Measurements from ENCODE around the gene ZSWIM4.
A peak's percentile ranks its signal among the peaks of the same experiment; 100 is the strongest.
"Not testable (repeated sequence)": the region's sequence is repeated elsewhere in the genome, so short reads cannot be mapped to it uniquely, and the experiment has no call there.

ZSWIM4 gene

DNA sequence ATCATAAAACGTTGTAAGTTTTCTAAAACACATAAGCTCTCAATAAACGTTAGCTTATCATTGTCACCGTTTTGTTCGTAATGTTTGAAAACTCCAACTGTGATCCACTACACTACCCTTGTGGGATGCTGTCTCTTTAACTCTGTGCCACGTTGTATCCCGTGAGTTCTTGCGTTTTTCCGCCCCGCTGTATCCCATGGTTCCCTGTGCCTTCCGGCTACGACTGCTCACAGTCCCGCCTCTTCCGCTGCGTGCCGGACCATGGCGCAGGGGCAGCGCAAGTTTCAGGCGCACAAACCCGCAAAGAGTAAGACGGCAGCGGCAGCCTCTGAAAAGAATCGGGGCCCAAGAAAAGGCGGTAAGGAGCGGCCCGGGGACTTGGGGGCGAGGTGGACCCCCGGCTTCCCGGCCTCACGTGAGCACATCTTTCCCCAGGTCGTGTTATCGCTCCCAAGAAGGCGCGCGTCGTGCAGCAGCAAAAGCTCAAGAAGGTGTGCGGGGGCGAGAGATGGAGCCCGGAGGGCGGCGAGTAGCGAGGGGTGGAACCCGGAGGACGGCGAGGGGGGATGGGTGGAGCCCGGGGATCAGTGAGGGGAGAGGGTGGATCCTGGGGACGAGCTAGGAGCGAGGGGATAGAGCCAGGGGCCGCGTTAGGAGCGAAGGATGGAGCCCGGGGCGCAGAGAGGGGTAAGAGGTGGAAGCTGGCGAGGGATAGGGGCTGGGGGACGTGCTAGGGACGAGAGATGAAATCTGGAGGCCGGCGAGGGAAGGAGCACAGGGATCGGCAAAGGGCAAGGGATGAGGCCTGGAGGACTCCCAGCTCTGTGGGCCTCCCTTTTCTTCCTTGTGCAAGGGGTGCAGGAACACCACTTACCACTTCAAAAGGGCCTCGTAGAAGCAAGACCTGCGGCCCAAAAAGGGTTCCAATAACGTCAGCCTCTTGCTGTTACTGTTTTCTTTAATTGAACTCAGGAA lies 20.7 kb upstream of the ZSWIM4 start, which contains the start of gene C19orf53:
C19orf53 (plus strand) TSS at position 240 of the 975 bp plus-strand sequence; CDS start at position 262, 22 bp downstream.
- peak in 55 of 56 donors; percentile 58 to 97 (median 88) for DNase-seq

DNA sequence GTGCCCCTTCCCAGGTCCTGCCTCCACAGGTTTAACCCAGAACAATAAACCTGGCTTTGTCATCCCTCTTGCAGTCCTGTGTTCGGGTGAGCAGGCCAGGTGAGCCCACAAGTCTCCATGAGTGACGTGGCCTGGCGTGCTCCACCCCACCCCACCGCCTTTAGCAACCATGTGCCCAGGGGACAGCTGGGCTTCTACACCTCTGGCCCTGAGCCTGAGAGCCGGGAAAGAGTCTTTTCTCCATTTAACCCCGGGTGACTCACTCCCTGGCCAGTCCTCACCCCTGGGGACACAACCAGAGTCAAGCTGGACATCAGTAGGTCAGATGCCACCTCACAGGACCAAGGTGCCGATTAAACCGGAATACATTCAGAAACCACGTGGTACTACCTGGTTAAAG lies 16.8 kb upstream of the ZSWIM4 start:
- DNase-seq: no peak

DNA sequence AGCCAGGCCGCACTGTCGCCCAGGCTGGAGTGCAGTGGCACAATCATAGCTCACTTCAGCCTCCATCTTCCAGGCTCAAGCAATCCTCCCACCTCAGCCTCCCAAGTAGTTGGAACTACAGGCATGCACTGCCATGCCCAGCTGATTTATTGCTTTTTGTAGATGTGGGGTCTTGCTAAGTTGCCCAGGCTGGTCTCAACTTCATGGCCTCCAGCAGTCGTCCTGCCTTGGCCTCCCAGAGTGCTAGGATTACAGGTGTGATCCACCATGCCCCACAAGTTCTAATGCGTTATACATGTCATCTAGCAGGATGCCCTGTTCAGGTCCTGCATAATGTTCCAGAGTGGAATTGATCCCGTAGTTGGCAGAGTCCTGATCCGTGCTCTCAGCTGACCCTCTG lies 16.4 kb upstream of the ZSWIM4 start:
- DNase-seq: no peak

DNA sequence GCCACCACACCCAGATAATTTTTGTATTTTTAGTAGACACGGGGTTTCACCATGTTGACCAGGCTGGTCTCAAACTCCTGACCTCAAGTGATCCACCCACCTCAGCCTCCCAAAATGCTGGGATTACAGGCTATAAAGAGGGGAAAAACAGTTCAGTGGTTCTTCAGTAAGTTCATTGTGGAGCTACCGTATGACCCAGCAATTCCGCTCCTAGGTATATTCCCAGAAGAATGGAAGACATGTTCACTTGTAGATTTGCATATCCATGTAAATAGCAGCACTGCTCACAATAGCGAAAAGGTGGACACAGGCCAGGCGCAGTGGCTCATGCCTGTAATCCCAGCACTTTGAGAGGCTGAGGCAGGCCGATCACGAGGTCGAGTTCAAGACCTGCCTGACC lies 15.4 kb upstream of the ZSWIM4 start:
- not testable (repeated sequence) for DNase-seq

DNA sequence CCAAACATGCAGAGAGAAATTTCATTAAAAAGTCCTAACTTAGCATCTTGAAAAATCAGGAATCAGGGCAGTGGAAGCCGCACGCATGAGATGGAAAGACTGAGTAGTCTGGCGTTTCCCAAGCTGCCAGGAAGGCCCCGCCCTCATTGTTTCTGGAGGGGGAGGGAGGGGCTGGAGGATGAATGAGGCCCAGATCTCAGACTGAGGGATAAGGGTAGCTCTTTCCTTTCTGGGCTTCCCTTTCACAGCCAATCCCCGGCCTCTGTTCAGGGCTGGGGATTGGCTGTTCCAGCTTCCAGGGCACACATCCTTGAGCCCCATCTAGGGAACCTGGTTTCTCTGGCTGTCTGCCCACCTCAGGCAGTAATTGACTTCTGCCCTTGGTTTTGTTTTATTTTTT lies 13.7 kb upstream of the ZSWIM4 start:
- peak in 13 of 56 donors; percentile 1 to 39 (median 11) for DNase-seq

DNA sequence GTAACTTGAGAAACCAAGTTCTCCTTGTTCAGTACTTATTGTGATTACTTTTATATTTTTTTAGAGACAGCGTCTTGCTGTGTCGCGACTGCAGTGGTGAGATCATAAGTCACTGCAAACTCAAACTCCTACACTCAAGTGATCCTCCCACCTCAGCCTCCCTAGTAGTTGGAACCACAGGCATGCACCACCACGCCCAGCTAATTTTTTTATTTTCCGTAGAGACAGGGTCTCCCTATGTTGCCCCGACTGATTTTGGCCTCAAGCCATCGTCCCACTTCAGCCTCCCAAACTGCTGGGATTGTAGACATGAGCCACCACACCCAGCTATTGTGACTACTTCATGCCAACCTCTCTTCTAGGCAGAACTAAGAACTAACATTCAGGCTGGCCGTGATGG lies 12.7 kb upstream of the ZSWIM4 start:
- no peak for DNase-seq

DNA sequence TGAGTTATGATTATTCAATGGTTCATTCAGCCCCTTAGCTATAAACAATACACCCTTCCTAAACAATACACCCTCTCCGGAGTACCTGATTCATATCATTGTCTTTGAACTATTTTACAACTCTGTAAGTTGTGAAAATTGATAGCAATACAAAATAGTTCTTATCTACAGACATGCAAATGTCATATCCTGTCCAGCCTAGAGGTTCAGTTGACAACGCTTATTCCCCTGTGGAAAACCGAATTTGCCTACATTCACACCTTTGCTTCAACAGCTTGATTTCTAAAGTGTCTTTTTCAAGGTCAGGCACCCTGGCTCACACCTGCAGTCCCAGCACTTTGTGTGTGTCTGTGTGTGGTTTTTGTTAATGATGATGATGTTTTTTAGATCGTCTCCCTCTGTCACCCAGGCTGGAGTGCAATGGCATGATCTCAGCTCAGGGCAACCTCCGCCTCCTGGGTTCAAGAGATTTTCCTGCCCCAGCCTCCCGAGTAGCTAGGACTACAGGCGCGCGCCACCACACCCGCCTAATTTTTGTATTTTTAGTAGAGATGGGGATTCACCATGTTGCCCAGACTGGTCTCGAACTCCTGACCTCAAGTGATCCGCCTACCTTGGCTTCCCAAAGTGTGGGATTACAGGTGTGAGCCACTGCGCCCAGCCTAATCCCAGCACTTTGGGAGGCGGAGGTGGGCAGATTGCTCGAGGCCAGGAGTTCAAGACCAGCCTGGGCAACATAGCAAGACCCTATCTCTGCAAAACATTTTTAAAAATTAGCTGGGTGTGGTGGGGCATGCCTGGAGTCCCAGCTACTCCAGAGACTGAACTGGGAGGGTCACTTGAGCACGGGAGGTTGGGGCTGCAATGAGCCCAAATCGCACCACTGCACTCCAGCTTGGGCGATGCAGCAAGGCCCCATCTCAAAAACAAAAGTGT lies 11.4 kb upstream of the ZSWIM4 start:
- DNase-seq: no peak

DNA sequence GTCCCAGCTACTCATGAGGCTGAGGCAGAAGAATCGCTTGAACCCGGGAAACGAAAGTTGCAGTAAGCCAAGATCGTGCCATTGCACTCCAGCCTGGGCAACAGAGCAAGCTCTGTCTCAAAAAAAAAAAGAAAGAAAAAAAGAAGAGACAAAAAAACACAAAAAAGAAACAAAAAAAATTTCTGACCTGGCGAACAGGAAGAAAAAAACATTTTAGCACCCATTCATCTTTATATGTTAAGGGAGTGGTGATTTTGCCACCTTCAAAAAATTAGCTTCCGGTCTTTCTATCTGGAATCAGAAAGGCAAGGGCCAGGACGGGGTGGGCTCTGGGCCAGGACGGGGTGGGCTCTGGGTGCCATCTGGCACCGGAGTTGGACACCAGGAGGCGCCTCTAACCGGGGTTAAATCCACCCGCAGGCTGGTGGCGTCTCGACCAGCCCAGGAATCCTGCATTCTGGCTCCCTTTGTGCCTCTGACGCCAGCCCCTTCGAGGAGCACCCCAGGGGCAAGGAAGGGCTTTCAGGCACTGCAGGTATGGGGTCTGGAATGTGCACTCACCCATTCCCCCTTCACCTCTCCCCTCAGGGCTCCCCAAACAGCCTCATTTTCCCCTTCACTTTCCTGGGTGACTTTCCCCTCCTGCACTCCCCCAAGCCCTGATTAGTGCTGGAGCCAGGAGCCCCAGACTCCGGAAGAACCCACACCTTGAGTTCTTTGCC lies 10.4 kb upstream of the ZSWIM4 start:
- peak in 39 of 56 donors; percentile 5 to 76 (median 34) for DNase-seq

DNA sequence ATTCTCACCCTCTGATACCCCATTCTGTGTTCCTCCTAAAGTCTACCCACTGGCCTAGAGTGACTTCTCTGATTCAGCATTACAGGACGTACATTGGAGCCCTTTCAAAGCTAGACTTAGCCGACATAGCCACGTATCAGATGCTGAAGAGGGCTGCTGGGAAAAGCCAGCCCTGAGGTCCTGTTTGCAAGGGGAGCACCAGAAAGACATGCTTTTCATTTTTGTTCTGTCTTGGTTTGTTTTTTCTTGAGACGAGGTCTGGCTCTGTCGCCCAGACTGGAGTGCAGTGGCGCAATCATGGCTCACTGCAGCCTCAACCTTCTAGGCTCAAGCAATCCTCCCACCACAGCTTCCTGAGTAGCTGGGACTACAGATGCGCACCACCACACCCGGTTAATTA lies 6.3 kb upstream of the ZSWIM4 start:
- DNase-seq: no peak

DNA sequence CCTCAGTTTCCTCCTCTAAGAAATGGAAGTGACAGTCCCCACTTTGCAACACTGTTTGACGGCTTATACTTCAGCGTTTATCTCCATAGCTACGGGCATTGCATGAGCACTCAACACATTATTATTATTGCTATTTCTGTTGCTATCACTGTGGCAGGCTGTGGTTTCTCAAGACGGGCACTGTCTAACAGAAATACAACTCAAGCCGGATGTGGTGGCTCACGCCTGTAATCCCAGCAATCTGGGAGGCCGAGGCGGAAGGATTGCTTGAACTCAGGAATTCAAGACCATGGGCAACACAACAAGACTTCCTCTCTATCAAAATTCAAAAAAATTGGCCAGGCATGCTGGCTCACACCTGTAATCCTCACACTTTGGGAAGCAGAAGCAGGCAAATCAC lies 4.9 kb upstream of the ZSWIM4 start:
- no peak for DNase-seq

DNA sequence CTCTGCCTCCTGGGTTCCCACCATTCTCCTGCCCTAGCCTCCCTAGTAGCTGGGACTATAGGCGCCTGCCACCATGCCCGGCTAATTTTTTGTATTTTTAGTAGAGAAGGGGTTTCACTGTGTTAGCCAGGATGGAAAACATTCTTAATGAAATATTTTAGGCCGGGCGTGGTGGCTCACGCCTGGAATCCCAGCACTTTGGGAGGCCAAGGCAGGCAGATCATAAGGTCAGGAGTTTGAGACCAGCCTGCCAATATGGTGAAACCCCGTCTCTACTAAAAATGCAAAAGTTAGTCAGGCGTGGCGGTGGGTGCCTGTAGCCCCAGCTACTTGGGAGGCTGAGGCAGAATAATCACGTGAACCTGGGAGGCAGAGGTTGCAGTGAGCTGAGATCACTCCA lies 1.9 kb upstream of the ZSWIM4 start:
- not testable (repeated sequence) for DNase-seq

DNA sequence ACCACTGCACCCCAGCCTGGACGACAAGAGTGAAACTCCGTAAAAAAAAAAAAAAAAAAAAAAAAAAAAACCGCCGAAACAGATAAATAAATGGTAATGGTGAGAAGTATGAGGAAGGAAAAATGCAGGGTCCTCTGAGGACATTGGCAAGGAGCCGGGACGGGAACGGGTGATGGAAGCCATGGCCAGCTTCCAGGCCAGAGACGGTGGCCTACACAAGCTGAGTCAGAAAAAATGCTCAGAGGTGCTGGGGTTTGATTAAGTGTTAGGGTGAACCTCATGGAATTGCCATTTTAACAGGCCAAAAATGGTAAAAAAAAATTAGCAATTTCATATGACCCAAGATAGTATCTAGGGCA lies 866 bp upstream of the ZSWIM4 start:
- peak in 8 of 56 donors; percentile 2 to 52 (median 10) for DNase-seq

DNA sequence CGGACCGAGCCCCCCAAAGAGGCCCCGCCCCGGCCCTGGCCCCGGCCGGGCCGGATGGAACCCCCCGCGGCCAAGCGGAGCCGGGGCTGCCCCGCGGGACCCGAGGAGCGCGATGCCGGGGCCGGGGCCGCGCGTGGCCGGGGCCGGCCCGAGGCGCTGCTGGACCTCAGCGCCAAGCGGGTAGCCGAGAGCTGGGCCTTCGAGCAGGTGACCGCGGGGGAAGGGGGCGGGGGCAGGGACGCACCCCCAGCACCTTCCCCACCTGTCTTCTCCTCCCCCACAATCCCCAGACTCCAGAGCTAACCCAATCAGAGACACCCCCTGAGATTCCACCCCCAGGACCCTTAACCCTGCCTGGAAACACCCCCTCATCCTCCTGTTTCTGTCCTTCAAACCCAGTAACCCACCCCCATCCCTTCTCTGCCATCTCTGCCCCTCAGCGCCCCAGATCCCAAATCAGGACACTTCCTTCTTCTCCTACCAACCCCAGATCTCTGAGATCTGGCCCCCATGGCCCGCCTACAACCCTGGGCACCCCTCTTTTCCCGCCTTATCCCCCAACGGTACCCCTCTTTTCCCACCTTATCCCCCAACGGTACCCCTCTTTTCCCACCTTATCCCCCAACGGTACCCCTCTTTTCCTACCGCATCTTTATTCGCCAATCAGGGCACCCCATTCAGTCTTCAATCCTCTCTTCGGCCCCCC lies 505 bp downstream of the ZSWIM4 start:
- DNase-seq: peak in 2 of 56 donors; percentile 27 to 45

DNA sequence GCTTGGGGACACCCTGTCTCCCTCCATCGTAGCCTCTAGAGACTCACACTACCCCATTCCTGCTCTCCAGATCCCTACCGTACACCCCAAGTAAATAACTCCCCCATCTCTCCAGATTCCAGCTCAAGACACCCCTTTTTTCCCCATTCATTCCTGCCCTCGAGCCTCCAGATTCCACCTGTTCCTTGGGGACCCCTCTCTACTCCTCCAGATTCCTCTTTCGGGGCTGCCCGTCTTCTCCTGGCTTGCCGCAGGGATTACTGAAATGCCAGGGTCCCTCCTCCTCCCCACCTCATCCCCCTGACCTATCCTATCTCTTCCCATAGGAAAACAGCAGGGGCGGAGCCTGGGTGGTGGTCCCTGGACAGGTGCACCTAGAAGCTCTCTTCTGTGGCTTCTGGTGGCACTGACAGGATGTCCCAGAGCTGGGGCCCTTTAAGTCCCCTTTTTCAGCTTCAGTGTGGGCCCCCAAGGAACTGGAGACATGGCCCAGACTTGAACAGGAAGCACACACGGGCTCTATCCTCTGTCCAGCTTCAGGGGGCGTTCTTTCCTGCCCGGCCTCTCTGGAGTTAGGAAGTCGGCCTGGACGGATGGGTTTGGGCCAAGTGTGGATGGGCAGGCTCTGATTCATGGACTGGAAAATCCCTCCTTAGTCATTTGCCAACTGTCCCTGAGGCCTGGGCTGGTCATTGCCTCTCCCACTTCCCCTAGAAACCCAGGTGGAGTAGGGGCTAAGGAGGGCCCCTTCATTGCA lies 1.2 kb downstream of the ZSWIM4 start:
- peak in 4 of 56 donors; percentile 1 to 17 (median 8) for DNase-seq

DNA sequence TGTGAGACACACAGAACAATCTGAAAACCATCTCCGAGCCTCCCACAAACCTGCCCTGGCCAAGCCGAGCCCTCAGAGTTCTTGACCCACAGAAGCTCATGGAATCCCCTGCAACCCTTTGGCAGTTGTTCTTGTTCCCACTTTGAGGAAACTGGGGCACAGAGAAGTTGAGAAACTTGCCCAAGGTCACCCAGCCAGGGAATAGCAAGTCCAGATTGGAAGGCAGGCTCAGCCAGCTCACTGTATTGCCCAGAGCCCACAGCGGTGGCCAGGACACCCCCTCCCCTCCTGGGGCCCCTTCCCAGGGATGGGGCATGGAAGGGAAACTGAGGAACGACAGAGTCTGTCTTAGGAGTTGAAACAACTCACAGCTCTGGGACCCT lies 1.8 kb downstream of the ZSWIM4 start:
- DNase-seq: no peak

DNA sequence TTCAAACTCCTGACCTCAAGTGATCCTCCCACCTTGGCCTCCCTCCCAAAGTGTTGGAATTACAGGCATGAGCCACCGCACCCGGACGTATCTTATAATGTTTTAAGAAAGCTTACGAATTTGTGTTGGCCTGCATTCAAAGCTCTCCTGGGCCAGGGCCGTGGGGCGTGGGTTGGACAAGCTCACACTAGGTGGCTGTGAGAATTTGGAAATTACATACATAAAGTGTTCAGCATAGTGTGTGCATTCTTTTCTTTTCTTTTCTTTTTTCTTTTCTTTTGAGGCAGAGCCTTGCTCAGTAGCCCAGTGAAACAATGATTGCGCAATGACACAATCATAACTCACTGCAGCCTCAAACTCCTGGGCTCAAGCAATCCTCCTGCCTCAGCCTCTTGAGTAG lies 2.6 kb downstream of the ZSWIM4 start:
- DNase-seq: no peak

DNA sequence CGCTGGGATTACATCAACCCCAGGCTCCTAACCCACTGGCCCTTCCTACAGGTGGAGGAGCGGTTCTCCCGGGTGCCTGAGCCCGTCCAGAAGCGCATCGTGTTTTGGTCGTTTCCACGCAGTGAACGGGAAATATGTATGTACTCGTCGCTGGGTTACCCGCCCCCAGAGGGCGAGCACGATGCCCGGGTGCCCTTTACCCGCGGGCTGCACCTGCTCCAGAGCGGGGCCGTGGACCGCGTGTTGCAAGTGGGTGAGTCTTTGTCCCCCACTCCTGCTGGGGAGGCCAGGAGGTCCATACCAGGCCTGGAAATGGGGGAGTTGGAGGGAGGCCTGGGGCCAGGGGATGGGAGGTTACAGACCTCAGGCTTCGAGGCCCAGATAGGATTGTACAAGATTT lies 4.4 kb downstream of the ZSWIM4 start:
- DNase-seq: no peak

DNA sequence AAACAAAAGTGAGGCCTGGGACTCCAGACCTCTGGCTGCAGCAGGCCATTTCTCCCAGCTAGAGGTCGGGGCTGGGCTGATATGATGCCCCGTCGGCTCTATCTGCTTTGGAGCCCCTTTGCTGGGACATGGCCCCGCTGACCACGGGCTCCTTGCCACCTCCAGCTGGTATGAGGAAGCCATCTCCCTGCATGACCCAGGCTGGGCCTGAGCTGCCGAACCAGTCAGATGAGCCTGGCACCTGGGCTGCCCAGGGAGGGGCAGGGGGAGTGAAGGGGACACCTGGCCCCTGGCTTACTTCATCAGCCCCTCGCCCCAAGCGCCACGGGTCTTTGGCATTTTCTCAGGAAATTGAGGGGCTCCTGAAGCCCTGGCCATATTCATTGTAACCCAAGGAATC lies 7.8 kb downstream of the ZSWIM4 start:
- DNase-seq: no peak

DNA sequence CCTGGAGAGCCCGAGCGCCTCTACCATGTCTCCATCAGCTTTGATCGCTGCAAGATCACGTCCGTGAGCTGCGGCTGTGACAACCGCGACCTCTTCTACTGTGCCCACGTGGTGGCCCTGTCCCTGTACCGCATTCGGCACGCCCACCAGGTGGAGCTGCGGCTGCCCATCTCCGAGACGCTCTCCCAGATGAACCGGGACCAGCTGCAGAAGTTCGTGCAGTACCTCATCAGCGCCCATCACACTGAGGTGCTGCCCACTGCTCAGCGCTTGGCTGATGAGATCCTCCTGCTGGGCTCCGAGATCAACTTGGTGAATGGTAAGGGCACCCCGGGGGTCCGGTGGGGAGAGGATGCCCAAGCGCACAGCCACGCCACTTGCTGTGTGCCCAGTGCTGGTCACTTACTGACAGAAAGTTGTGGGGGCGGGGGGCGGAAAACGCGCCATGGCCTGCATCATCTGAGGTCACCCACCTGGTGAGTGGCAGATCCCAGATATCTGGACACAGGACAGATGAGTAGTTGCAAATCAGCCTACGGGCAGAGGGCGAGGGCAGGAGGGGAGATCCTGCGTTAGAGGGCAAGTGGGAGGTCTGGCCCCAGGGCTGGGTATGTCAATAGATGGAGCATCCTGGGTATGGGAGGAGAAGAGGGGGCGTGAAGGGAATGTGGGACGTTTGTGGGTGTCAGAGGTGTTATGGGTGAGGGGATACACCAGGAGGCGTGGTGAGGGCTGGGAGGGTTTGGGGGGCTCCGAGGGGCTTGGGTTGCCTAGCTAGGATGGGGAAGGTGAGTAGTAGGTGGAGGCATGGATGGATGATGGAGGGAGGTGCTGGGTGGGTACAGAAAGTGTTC lies 9.8 kb downstream of the ZSWIM4 start:
- peak in 4 of 56 donors; percentile 5 to 17 (median 10) for DNase-seq

Measured in nucleus accumbens (tissue), 56 donors.